Stimulated activated CD8-positive, alpha-beta memory T cell treated with anti-CD3 and anti-CD28 coated beads, Interleukin-12 subunit alpha, Interleukin-12 subunit beta, amount 100 ng/mL, for 1 hour (primary cell): ENCODE results near the gene NUDCD3.

ENCODE experiments used
- DNase-seq: peaks from one replicate; pipeline ENCODE4 v3.0.0-alpha.2; 2020; ENCODE audit warnings: low read depth

Gene NUDCD3

GRCh38 chr7:44400033-44400511, 90.4 kb downstream of the NUDCD3 start:
- no peak for DNase-seq

- no peak for DNase-seq
Measured at GRCh38 chr7:44398953-44399574, 91.4 kb downstream of the NUDCD3 start.

- no peak for DNase-seq
Measured at GRCh38 chr7:44398511-44398911, 91.9 kb downstream of the NUDCD3 start.

GRCh38 chr7:44396931-44397545, 93.4 kb downstream of the NUDCD3 start:
- DNase-seq: no peak

- no peak for DNase-seq
Measured at GRCh38 chr7:44396496-44396895, 94.0 kb downstream of the NUDCD3 start.

- DNase-seq: no peak
Measured at GRCh38 chr7:44395067-44395466, 95.4 kb downstream of the NUDCD3 start.

GRCh38 chr7:44394636-44395035, 95.8 kb downstream of the NUDCD3 start:
- DNase-seq: no peak

GRCh38 chr7:44394112-44394447, 96.4 kb downstream of the NUDCD3 start:
- no peak for DNase-seq

GRCh38 chr7:44393238-44394111, 97.0 kb downstream of the NUDCD3 start:
- DNase-seq: no peak

GRCh38 chr7:44392618-44393010, 97.8 kb downstream of the NUDCD3 start:
- no peak for DNase-seq

- no peak for DNase-seq
Measured at GRCh38 chr7:44391746-44392617, 98.5 kb downstream of the NUDCD3 start.

- DNase-seq: no peak
Measured at GRCh38 chr7:44391171-44391570, 99.3 kb downstream of the NUDCD3 start.

- DNase-seq: no peak
Measured at GRCh38 chr7:44390701-44391100, 99.8 kb downstream of the NUDCD3 start.

GRCh38 chr7:44388089-44388970, 102.1 kb downstream of the NUDCD3 start:
- DNase-seq: no peak

- no peak for DNase-seq
Measured at GRCh38 chr7:44387389-44387788, 103.1 kb downstream of the NUDCD3 start.

GRCh38 chr7:44386139-44386913, 104.1 kb downstream of the NUDCD3 start:
- no peak for DNase-seq

GRCh38 chr7:44385434-44386138, 104.9 kb downstream of the NUDCD3 start:
- DNase-seq: no peak

GRCh38 chr7:44384586-44385433, 105.6 kb downstream of the NUDCD3 start:
- no peak for DNase-seq

- DNase-seq: no peak
Measured at GRCh38 chr7:44383566-44383965, 106.9 kb downstream of the NUDCD3 start.
